HK-2 (cell line): Measurements from ENCODE around the gene NSUN7.

ENCODE experiments used
- DNase-seq: peaks from one replicate; pipeline ENCODE4 v3.0.0-alpha.2; 2018; ENCODE audit not compliant: unreplicated experiment

The NSUN7 gene

DNA sequence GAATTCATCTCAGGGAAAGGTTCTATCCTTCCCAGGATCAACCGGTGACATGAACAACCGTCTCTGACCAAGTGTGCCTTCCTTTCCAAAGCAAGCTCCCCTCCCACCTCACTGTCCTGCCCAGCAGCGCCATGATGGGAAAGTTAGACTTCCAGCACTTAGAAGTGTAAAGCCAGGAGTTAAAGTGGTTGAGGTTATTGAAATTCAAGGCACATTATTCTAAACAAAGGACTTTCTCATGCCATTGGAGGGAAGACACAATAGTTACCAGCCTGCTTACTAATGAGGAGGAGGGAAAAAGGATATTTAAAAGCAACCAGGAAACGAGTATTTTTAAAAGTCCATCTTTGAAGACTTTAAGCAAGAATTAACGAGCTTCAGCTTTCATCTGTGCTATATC, 96.8 kb downstream of the NSUN7 start:
- DNase-seq = no peak

DNA sequence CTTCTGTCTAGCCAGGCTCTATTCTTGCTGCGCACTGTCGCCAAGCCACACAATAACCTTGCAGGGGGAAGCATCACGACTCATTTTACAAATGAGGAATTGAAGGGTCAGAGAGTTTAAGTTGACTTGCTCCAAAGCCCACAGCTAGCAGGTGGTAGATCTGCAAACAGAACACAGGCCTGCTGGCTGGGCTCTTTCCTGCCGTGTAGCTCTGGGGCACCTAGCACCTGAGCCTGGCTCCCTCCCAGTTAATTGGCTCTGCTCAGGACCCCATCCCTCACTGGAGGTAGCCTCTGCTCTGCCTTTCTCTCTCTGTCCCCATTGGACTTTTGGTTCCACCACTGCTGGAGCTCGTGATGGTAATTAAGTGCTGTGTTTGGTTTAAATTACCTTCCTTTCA, 98.5 kb downstream of the NSUN7 start:
- DNase-seq = no peak

DNA sequence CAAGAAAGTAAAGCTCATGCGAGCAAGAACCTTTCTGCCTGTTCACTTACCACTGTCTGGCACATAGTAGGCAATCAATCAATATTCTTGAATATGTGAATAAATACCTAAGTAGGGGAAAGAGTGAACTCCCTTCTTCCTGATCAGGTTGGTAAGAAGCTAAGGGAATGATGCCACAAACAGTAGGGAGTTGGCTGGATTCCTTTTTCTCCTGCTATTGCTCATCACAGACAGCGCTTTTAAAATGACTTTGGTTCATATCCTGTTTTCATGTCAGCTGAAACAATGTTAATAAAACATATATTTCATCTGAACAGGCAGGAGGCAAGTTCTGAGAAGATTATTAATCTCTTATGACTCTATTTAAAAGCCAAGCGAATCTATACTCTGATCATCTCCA, 99.2 kb downstream of the NSUN7 start:
- no peak for DNase-seq

DNA sequence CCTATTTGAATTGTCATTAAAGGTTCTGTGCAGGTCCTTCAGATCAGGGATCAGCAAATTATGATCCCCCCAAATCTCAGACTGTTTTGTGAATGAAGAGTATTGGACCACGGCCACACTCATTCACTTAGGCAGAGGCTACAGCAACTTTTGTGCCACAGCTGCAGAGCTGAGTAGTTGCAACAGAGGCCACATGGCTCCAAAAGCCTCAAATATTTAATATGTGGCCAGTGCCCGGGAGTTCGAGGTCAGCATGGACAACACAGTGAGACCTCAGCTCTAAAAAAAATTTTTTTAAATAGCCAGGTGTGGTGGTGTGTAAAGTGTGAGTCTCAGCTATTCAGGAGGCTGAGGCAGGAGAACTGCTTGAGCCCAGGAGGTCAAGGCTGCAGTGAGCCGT, 100.7 kb downstream of the NSUN7 start:
- DNase-seq = no peak

DNA sequence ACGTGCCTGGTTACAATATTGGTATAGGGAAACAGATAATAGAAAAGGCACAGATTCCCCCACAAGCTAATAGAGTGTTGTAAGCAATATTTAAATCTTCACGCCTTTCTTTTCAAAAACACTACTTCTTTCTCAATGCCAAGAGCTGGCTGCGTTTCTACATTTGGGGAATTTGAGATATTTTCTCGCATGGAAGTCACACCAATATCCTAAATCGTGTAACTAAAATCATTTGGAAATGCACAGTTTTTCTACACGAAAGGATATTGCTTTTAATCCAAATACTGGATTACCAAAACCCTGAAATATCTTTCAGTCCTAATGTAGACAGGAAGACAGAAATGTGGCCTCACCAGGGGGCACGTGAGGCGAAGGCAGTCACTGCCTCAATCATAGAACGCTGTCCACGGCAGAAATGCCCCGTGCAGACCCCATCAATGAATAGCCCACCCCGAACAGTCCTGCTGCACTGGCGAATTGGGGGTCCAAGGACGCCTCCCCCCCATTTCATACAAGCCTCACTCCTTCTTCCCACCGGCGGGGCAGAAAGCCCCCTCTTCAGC, 106.6 kb downstream of the NSUN7 start:
- DNase-seq = no peak

DNA sequence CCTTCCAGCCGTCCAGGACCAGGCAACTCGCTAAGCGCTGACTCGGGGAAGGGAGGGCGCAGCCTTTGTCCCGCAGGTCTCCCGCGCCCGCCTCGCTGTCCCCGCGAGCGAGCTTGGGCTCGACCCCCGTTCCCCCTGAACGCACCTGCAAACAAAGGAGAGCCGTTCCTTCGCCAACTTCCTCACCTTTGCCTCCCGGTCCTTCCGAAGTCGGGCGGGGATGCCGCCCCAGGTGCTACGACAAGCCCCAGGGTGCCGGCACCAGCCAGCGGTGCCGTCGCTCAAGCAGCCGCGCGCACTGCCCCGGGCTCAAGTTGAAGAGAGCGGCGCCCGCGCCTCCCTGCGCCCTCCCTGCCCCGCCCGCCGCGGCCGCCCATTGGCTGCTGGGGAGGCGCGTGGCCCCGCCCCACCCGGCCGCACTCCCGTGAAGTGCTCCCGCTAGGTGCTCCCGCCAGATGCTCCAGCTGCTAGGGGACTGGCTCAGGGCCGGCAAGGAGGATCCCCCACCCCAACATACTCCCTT, 107.1 kb downstream of the NSUN7 start:
- peak; percentile 53 for DNase-seq

DNA sequence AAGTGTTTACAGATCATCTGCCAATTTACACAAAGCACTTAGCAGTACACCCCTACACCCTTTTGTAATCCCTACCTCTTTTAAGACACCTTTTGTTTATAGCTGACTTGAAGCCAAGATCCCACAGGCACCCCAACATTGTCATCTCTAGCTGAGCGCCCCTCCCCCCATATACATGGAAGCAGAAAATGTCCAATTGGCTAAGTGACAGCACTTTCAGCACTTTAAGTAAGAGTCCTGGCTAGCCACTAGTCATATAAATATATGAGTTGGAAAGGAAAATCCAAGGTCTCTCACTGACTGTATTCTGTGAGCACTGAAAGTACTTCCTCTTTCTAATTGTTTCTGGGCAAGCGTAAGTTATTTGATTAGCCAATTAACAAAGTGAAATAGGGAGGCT, 108.2 kb downstream of the NSUN7 start:
- no peak for DNase-seq

DNA sequence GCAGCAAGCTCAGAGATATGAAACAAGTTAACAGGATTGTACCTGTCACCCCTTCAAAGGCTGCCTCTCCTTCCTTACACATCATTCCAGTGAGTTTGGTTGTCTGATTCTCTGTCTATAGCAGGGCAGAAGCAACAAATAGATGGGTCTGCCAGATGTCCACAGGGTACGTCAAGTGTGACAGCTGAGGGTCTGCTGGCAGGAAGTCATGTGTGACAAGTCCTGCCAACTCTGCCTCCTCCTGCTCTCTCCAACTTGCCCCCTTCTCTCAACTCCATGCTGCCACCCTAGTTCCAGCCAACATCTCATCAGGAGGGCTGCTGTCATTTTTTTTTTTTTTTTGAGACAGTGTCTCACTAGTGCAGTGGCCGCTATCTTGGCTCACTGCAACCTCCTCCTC, 109.2 kb downstream of the NSUN7 start:
- no peak for DNase-seq
